D721Med (cell line): ENCODE data around the gene C11orf65.
"Not testable (repeated sequence)": the region's sequence is repeated elsewhere in the genome, so short reads cannot be mapped to it uniquely, and the experiment has no call there.

Source experiments
- DNase-seq: peaks from one replicate; pipeline ENCODE4 v3.0.0; 2011; ENCODE audit warnings: low spot score; ENCODE audit not compliant: insufficient read length
- FAIRE-seq: peaks from 2 replicates; lab custom pipeline; 2011; peaks lifted over from hg19 to GRCh38; lab: Jason Lieb, UNC
- CTCF ChIP-seq: IDR thresholded peaks from 2 replicates; pipeline ENCODE4 v1.5.1; 2012; ENCODE audit warnings: mild to moderate bottlenecking, control low read depth; ENCODE audit not compliant: insufficient read depth; ENCODE audit errors: missing control alignments

Gene C11orf65

GRCh38 chr11:108472681-108473080 is 5.4 kb upstream of the C11orf65 start:
- TF ChIP-seq CTCF: no peak
- DNase-seq (no peak), FAIRE-seq (no peak)

GRCh38 chr11:108468478-108468864 is 1.1 kb upstream of the C11orf65 start:
- no peak for DNase-seq
- TF ChIP-seq CTCF: no peak
- FAIRE-seq: no peak

- DNase-seq: no peak
- FAIRE-seq: no peak
- TF ChIP-seq CTCF: no peak
These were observed 924 bp downstream of the C11orf65 start for GRCh38 chr11:108466405-108466804.

DNA sequence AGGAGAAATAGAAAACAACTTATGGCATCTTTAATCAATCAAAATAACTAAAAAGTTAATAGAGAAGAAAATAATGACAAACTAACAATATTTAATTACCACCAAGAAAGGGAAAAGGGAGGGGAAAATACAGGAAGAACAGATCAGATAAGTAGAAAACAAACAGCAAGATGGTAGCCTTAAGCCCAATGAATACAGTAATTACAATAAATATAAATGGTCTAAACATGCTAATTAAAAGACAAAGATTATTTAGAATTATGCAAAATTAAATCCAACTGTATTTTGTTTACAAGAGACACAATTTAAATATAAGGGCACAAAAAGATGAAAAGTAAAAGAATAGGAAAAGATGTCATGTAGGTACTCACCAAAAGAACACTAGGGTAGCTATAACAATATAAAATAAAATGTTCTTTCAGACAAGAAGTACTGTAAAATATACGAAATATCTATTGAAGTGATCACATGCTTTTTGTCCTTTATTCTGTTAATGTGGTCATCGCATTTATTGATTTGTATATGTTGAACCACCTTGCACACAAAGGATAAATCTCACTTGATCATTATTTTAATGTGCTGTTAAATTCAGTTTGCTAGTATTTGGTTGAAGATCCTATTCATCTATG is 14.0 kb downstream of the C11orf65 start:
- DNase-seq (no peak), FAIRE-seq (no peak)
- TF ChIP-seq CTCF: no peak

DNA sequence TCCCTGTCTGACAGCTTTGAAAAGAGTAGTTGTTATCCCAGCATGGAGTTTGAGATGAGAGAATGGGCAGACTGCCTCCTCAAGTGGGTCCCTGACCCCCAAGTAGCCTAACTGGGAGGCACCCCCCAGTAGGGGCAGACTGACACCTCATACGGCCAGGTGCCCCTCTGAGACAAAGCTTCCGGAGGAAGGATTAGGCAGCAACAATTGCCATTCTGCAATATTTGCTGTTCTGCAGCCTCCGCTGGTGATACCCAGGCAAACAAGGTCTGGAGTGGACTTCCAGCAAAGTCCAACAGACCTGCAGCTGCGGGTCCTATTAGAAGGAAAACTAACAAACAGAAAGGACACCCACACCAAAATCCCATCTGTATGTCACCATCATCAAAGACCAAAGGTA is 25.9 kb downstream of the C11orf65 start:
- FAIRE-seq, DNase-seq: not testable (repeated sequence)

DNA sequence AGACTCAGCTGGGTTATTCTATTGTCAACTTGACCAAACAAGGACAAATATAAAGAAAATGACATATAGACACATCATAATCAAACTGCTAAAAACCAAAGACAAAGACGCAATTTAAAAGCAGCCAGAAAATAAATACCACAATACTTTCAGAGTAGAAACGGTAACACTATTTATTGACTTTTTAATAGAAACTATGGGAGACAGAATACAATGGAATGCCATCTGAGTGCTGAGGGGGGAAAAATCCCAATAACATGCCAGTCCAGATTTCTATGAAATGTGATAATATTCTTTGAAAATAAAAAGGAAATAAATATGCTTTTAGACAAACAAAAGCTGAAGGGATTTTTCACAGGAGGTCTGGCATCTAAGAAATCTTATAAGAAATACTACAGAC is 30.7 kb downstream of the C11orf65 start:
- TF ChIP-seq CTCF: no peak
- DNase-seq: no peak
- no peak for FAIRE-seq

DNA sequence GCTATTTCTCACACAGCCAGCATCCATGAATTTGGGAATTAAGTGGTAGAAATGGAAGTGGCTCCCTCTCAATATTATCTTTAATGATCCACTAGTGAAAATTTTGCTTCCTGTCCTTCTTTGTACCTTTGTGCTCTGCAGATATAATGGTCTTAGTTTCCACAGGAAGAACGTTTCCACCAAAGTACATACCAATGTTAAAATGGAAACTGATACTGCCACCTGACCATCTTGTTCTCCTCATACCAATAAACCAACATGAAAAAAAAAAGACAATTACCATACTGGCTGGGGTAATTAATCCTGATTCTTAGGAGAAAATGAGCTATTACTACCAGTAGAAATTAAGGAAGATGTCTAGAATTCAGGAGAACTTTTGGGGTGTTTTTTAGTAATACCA is 32.3 kb downstream of the C11orf65 start:
- no peak for TF ChIP-seq CTCF
- no peak for DNase-seq
- FAIRE-seq: no peak

- no peak for TF ChIP-seq CTCF
- no peak for DNase-seq
- no peak for FAIRE-seq
These were observed 34.5 kb downstream of the C11orf65 start for GRCh38 chr11:108432783-108433182.
